HG03442 (cell line): ENCODE data around the gene NPIPB6.

Source experiments
- ATAC-seq: cut with Tn5 transposase; IDR thresholded peaks from one replicate; pipeline ENCODE4 v1.9.1; 2021; ENCODE audit warnings: mild to moderate bottlenecking, moderate library complexity; ENCODE audit not compliant: unreplicated experiment

NPIPB6 gene

GRCh38 chr16:28324235-28324886 is 38.9 kb downstream of the NPIPB6 start:
- no peak for ATAC-seq

GRCh38 chr16:28321700-28322411 is 41.5 kb downstream of the NPIPB6 start:
- ATAC-seq: no peak

- no peak for ATAC-seq
Observed at GRCh38 chr16:28320741-28321140, 42.6 kb downstream of the NPIPB6 start.

GRCh38 chr16:28320023-28320561 is 43.2 kb downstream of the NPIPB6 start:
- no peak for ATAC-seq

- no peak for ATAC-seq
Observed at GRCh38 chr16:28319476-28320022, 43.8 kb downstream of the NPIPB6 start.

GRCh38 chr16:28318042-28318744 is 45.1 kb downstream of the NPIPB6 start:
- no peak for ATAC-seq

GRCh38 chr16:28317040-28317880 is 46.0 kb downstream of the NPIPB6 start:
- no peak for ATAC-seq

- no peak for ATAC-seq
Observed at GRCh38 chr16:28316054-28316453, 47.3 kb downstream of the NPIPB6 start.

- ATAC-seq: no peak
Observed at GRCh38 chr16:28313587-28313986, 49.7 kb downstream of the NPIPB6 start.

- no peak for ATAC-seq
Observed at GRCh38 chr16:28312327-28312726, 51.0 kb downstream of the NPIPB6 start.

GRCh38 chr16:28311913-28312312 is 51.4 kb downstream of the NPIPB6 start:
- no peak for ATAC-seq

- ATAC-seq: no peak
Observed at GRCh38 chr16:28311413-28311812, 51.9 kb downstream of the NPIPB6 start.

GRCh38 chr16:28310796-28311195 is 52.5 kb downstream of the NPIPB6 start:
- no peak for ATAC-seq

GRCh38 chr16:28309811-28310311 is 53.4 kb downstream of the NPIPB6 start:
- ATAC-seq: no peak

- ATAC-seq: no peak
Observed at GRCh38 chr16:28308794-28309584, 54.3 kb downstream of the NPIPB6 start.

GRCh38 chr16:28307936-28308335 is 55.4 kb downstream of the NPIPB6 start:
- no peak for ATAC-seq

- ATAC-seq: no peak
Observed at GRCh38 chr16:28304214-28304613, 59.1 kb downstream of the NPIPB6 start.

- ATAC-seq: no peak
Observed at GRCh38 chr16:28303132-28303531, 60.2 kb downstream of the NPIPB6 start.

- no peak for ATAC-seq
Observed at GRCh38 chr16:28301620-28302019, 61.7 kb downstream of the NPIPB6 start.

- ATAC-seq: no peak
Observed at GRCh38 chr16:28301154-28301553, 62.2 kb downstream of the NPIPB6 start.
